IMR-90 (cell line): ENCODE data around the gene LAMA4. TPM values are rescaled to one million over a fixed set of nuclear protein-coding genes. Genes with fewer than 3 reads are reported as not detected.

ENCODE experiments used
- ATAC-seq: fragments of 200-7000 bp; cut with Tn5 transposase; 2 replicates; pipeline ENCODE4 v1.9.1; 2020; ENCODE audit warnings: low read depth, mild to moderate bottlenecking, moderate library complexity
- BruUV-seq: library from RNA; stranded (reverse); fragments of 400-500 nt; replicated peaks from 2 replicates; lab custom pipeline; 2021; lab: Mats Ljungman, UMichigan
- CTCF ChIA-PET: fragments of 300-600 bp; formaldehyde crosslinking; extraction: SDS; loops from one replicate; lab custom pipeline; 2021; ENCODE audit warnings: antibody characterized with exemption; lab: Yijun Ruan, JAX
- POLR2A ChIA-PET: fragments of 300-600 bp; sonication (Branson Sonifier 250); formaldehyde crosslinking; loops from one replicate; lab custom pipeline; 2022; ENCODE audit warnings: antibody characterized with exemption; ENCODE audit not compliant: unreplicated experiment; lab: Charles Lee
- DNase-seq: peaks from one replicate; pipeline ENCODE4 v3.0.0; 2013
- H2AFZ ChIP-seq: replicated peaks from 2 replicates; pipeline ENCODE3; 2013; ENCODE audit warnings: low read length, mild to moderate bottlenecking; ENCODE audit not compliant: poor library complexity
- H2AK5ac ChIP-seq: 2 replicates; pipeline ENCODE4 v1.6.1; 2013; ENCODE audit warnings: low read depth, low read length, inconsistent platforms
- H2AK9ac ChIP-seq: replicated peaks from 2 replicates; pipeline ENCODE3; 2013; ENCODE audit warnings: mild to moderate bottlenecking, low read depth, low read length, moderate library complexity; ENCODE audit not compliant: poor library complexity
- H2BK120ac ChIP-seq: 2 replicates; pipeline ENCODE4 v1.6.1; 2013; ENCODE audit warnings: low read depth, low read length, inconsistent platforms
- H2BK15ac ChIP-seq: 3 replicates; pipeline ENCODE4 v1.6.1; 2013; ENCODE audit warnings: low read depth, low read length, inconsistent platforms
- H2BK20ac ChIP-seq: 2 replicates; pipeline ENCODE4 v1.6.1; 2013; ENCODE audit warnings: low read depth, mild to moderate bottlenecking, inconsistent platforms, low read length, moderate library complexity
- H2BK5ac ChIP-seq: 2 replicates; pipeline ENCODE4 v1.6.1; 2013; ENCODE audit warnings: mild to moderate bottlenecking, low read depth, low read length, inconsistent platforms; ENCODE audit not compliant: poor library complexity, severe bottlenecking
- H3K14ac ChIP-seq: replicated peaks from 2 replicates; pipeline ENCODE4 v1.6.1; 2013; ENCODE audit warnings: low read depth, low read length, inconsistent platforms
- H3K18ac ChIP-seq: 2 replicates; pipeline ENCODE4 v1.6.1; 2013; ENCODE audit warnings: low read depth, low read length, control low read depth
- H3K23ac ChIP-seq: 2 replicates; pipeline ENCODE4 v1.6.1; 2013; ENCODE audit warnings: low read depth, low read length, inconsistent platforms
- H3K27ac ChIP-seq: 2 replicates; pipeline ENCODE4 v1.5.1; 2013; ENCODE audit warnings: mild to moderate bottlenecking, control low read depth, low read length; ENCODE audit not compliant: insufficient read depth
- H3K27me3 ChIP-seq: 2 replicates; pipeline ENCODE4 v1.6.1; 2013; ENCODE audit warnings: low read length; ENCODE audit not compliant: control insufficient read depth, insufficient read depth
- H3K36me3 ChIP-seq: 2 replicates; pipeline ENCODE4 v1.6.1; 2013; ENCODE audit warnings: low read length, mixed read lengths; ENCODE audit not compliant: control insufficient read depth, insufficient read depth
- H3K4ac ChIP-seq: 2 replicates; pipeline ENCODE4 v1.6.1; 2013; ENCODE audit warnings: low read depth, low read length, inconsistent platforms
- H3K4me1 ChIP-seq: 2 replicates; pipeline ENCODE4 v1.6.1; 2013; ENCODE audit warnings: low read length, mixed read lengths; ENCODE audit not compliant: control insufficient read depth, insufficient read depth
- H3K4me2 ChIP-seq: 2 replicates; pipeline ENCODE4 v1.6.1; 2013; ENCODE audit warnings: low read depth, mild to moderate bottlenecking, control low read depth, low read length, moderate library complexity
- H3K4me3 ChIP-seq: 2 replicates; pipeline ENCODE4 v1.5.1; 2013; ENCODE audit warnings: low read depth, mild to moderate bottlenecking, control low read depth, low read length, moderate library complexity; ENCODE audit not compliant: insufficient read depth
- H3K56ac ChIP-seq: 2 replicates; pipeline ENCODE4 v1.6.1; 2013; ENCODE audit warnings: low read length, inconsistent platforms; ENCODE audit not compliant: insufficient read depth; ENCODE audit errors: extremely low read depth
- H3K79me1 ChIP-seq, 2 experiments: 2 replicates each; pipeline ENCODE4 v1.6.1; 2013; ENCODE audit warnings: low read length in 2 of 2, inconsistent platforms in 1 of 2, low read depth in 1 of 2
- H3K9ac ChIP-seq: 2 replicates; pipeline ENCODE4 v1.6.1; 2013; ENCODE audit warnings: low read depth, low read length, control low read depth
- H3K9me1 ChIP-seq: 2 replicates; pipeline ENCODE4 v1.6.1; 2013; ENCODE audit warnings: low read length, inconsistent platforms; ENCODE audit not compliant: insufficient read depth
- H3K9me3 ChIP-seq: 2 replicates; pipeline ENCODE4 v1.6.1; 2013; ENCODE audit warnings: low read length; ENCODE audit not compliant: control insufficient read depth, insufficient read depth
- H4K20me1 ChIP-seq: 2 replicates; pipeline ENCODE4 v1.6.1; 2013; ENCODE audit warnings: low read length, inconsistent platforms; ENCODE audit not compliant: insufficient read depth
- H4K5ac ChIP-seq: 2 replicates; pipeline ENCODE4 v1.6.1; 2013; ENCODE audit warnings: mild to moderate bottlenecking, low read depth, low read length, control low read depth
- H4K8ac ChIP-seq, 2 experiments: 2 replicates each; pipeline ENCODE4 v1.6.1; 2013; ENCODE audit warnings: low read depth in 2 of 2, low read length in 2 of 2, control low read depth in 1 of 2, inconsistent platforms in 1 of 2
- H4K91ac ChIP-seq: 2 replicates; pipeline ENCODE4 v1.6.1; 2013; ENCODE audit warnings: low read depth, low read length, inconsistent platforms; ENCODE audit not compliant: insufficient read depth
- BHLHE40 ChIP-seq: fragments of 150-350 bp; IDR thresholded peaks from 2 replicates; pipeline ENCODE4 v1.6.1; 2016; ENCODE audit warnings: mild to moderate bottlenecking, low read depth, low read length
- CTCF ChIP-seq: conservative IDR thresholded peaks from 2 replicates; pipeline ENCODE4 v1.5.1; 2012; ENCODE audit warnings: mild to moderate bottlenecking, low read depth, low read length, improper control_type of control experiment
- NFE2L2 ChIP-seq: fragments of 150-350 bp; IDR thresholded peaks from 2 replicates; pipeline ENCODE4 v1.6.1; 2016; ENCODE audit warnings: low read depth, mild to moderate bottlenecking, low read length
- POLR2A ChIP-seq: IDR thresholded peaks from 2 replicates; pipeline ENCODE4 v1.6.1; 2012; ENCODE audit warnings: mild to moderate bottlenecking, low read depth, low read length
- dilution Hi-C: fragments of 300-500 bp; cut with HindIII; formaldehyde crosslinking; loops from one replicate; pipeline ENCODE4 v1.14.3; 2018; ENCODE audit warnings: low sequenced_read_pairs; ENCODE audit not compliant: unreplicated experiment
- in situ Hi-C: fragments of 300-500 bp; cut with MboI; formaldehyde crosslinking; loops from 3 replicates; pipeline ENCODE4 v1.14.3; 2019; ENCODE audit warnings: low sequenced_read_pairs, inconsistent platforms, mixed read lengths
- intact Hi-C: fragments of 100-400 bp; cut with micrococcal nuclease; formaldehyde crosslinking; loops from 2 replicates; pipeline ENCODE4 v1.10.0; 2022
- polyA plus RNA-seq, 3 experiments: library from polyadenylated mRNA; depleted of rRNA; stranded (reverse); fragments of >200 nt; gene quantifications; 2 replicates each; pipeline ENCODE4 v1.2.3, GENCODE V29; 2012; ENCODE audit warnings: low replicate concordance in 1 of 3
- total RNA-seq: library from RNA; depleted of rRNA; stranded (reverse); fragments of >200 nt; gene quantifications from 2 replicates; pipeline ENCODE4 v1.2.3, GENCODE V29; 2012

Gene LAMA4
- total and polyA plus RNA-seq, 2 of the 4 experiments (the other 2 are of a cell fraction) = 33.9 to 35.8 TPM

GRCh38 chr6:112296694-112297093 lies 42.3 kb upstream of the LAMA4 start:
- dilution Hi-C loops (no loop called here), intact Hi-C loops (loop anchor here (5.0 kb wide), 1 partner anchor 114 kb away; no protein-coding TSS in a partner anchor), in situ Hi-C loops (no loop called here)
- peak; percentile 20 for DNase-seq
- H3K36me3 ChIP-seq = no peaks in the 10 kb centered on the region
- no peak overlapping the region for H3K9ac ChIP-seq
- H3K56ac ChIP-seq = no peak overlapping the region
- ChIA-PET POLR2A (no interaction called here), CTCF (interaction anchor here (0.7 to 1.9 kb wide), 5 partner anchors 9 to 123 kb away, joined by 3 to 6 read pairs (median 3); no protein-coding TSS in a partner anchor)
- no peak overlapping the region for H2AFZ ChIP-seq
- peak overlapping the region; percentile 80 for H3K18ac ChIP-seq
- peaks cover 30% of the 10 kb centered on the region for H3K4me1 ChIP-seq
- H3K9me1 ChIP-seq = peaks cover 14% of the 10 kb centered on the region
- H3K9me3 ChIP-seq = no peaks in the 10 kb centered on the region
- no TSS peak for BruUV-seq
- H2BK20ac ChIP-seq = peak overlapping the region; percentile 28
- H4K91ac ChIP-seq = peak overlapping the region; percentile 38
- no peak for ATAC-seq
- peak overlapping the region; percentile 51 for H2AK5ac ChIP-seq
- H2BK15ac ChIP-seq = peak overlapping the region; percentile 46; the same call in 2 of the 3 replicates
- H2BK5ac ChIP-seq = peak overlapping the region; percentile 22
- TF ChIP-seq CTCF (no peak), POLR2A (no peak), NFE2L2 (no peak), BHLHE40 (no peak)
- H3K79me1 ChIP-seq = 0 out of 4 replicates have a peak, but pooled peaks cover 0 to 5% of the 10 kb centered on the region in 2 experiments
- peak overlapping the region in 1 of 2 experiments; percentile 23; a peak in 1 of 4 replicates for H4K8ac ChIP-seq
- peak overlapping the region; percentile 63; the same call in 1 of the 2 replicates for H3K4ac ChIP-seq
- no peaks in the 10 kb centered on the region for H4K20me1 ChIP-seq
- H3K27ac ChIP-seq = no peak overlapping the region
- no peak overlapping the region for H2AK9ac ChIP-seq
- peak overlapping the region; percentile 41 for H2BK120ac ChIP-seq
- H4K5ac ChIP-seq = peak overlapping the region; percentile 2; the same call in 1 of the 2 replicates
- H3K4me2 ChIP-seq = no peak overlapping the region
- H3K23ac ChIP-seq = peak overlapping the region; percentile 0; the same call in 1 of the 2 replicates
- H3K4me3 ChIP-seq = no peak overlapping the region
- H3K27me3 ChIP-seq = no peaks in the 10 kb centered on the region
- H3K14ac ChIP-seq = peak overlapping the region; percentile 60; the same call in 1 of the 2 replicates
